Inferior parietal cortex (tissue), 1 donor: ENCODE data around the gene WWOX.

Experiments used
- DNase-seq: peaks from one replicate; pipeline ENCODE4 v3.0.0-alpha.2; 2016; ENCODE audit errors: extremely low spot score

The WWOX gene

DNA sequence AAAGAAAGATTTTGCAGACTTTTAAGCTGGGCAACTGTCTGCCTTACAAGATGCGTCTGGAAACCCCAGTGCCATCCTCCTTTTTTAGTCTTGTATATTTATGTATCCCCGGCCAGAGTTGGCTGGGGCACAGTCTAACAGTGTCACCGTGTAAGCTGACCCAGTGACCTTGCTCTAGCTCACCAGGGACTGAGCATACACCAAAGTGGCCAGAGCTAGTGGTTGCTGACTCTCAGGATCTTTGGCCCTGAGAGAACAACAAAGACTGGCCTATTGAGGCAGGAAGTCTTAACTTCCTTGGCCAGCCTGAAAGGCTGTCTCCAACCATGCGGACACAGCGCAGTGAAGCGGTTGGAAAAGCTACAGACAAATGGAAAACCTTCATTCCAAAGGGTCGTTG is 745.2 kb downstream of the WWOX start:
- no peak for DNase-seq

DNA sequence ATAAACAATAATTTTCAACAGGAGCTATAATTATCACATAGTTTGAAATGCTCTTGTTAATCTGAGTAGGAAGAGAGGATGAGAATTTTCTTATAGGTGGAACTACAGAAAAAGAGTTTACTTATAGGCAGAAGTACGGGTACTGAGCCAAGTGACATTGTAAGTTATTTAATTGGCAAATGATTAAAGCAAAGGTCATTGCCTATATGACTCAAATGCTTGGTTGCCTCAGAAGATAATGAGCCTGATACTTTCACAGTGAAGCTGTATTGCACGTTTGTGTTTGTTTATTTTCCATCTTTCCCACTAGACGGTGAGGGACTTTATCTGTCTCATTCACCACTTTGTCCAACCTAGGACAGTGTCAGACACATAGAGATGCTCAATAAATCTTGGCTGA is 751.8 kb downstream of the WWOX start:
- no peak for DNase-seq

DNA sequence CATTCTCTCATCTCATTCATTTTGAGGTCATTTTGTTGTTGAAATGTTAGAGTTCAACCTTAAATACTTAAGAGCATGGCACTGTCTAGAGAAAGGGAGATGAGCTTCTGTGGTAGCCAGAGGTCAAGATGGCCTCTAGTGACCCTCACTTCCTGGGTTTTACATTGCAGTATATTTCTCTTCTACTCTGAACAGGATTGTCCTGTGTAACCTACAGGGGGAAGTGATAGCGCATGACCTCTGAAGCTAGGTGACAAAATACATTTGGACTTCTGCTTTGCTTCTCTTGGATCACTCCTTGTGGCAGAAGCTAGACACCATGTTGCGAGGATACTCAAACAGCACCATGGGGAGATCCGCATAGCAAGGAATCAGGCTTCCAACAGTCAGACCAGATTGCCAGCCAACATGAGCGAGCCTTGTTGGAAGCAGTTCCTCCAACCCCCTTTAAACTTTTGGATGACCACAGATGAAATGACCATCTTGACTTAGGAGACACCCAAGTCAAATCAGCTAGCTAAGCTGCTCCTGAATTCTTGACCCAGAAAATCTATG is 752.7 kb downstream of the WWOX start:
- no peak for DNase-seq

DNA sequence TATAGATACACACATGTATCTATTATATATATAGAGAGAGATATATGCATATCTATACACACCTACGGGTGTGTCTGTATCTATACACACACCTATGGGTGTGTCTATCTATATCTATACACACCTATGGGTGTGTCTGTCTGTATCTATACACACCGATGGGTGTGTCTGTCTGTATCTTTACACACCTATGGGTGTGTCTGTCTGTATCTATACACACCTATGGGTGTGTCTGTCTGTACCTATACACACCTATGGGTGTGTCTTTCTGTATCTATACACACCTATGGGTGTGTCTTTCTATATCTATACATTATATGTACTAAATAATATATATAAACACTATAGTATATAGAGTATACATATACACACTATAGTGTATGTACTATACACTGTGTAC is 762.6 kb downstream of the WWOX start:
- no peak for DNase-seq

DNA sequence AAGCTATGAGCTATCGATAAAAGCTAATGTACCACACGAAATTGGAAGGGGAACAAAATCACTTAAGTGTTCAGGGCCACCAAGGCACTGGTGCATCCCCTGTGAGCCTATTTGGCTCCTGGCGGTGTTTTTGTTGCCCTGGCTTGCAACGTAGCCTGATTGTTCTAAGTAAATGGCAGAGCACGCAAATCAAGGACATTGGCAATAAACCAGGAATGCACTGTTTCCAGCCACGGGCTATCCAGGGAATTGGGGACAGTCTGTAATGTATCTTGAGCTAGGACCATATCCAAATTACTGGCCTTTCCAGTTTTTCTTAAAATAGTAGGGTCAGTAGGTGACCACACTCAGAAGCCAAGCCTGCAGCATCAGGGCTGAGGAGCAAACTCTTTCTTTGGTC is 767.1 kb downstream of the WWOX start:
- no peak for DNase-seq

DNA sequence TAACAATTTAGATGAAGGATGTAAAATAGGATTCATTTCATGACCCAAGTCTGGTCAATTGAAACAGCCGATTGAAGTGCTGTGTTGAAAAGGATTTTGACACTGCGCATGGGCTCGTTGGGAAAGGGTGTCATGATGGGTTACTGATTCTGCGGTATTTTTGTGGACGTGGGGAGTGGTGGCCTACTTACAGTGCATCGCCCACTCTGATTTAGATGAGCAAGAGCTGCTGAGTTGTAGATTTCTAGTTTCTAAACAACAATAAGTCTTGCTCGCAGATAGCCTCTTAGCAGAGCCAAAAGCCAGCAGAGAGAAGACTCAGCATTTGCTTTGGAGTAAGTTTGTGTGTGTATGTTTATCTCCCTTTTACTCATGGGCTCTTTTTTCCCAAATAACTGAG is 770.0 kb downstream of the WWOX start:
- DNase-seq, result no peak

DNA sequence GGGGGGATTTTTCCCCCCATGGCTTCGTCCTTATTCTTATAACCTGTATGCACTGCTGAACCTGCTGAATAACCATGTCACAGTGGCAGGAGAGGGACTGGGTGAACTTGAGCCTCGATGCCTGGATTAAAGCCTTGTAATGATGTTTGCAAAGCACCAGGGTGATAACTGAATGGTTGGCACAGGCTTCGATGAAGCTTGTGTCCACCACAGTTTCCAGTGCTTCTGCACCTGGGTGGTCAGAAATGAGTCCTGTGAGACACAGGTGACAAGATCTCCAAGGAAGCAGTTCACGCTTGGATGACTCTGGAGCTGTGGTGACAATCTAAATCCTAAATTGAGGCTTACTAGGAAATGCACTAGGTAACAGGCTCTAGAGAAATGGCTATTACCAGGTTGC is 771.8 kb downstream of the WWOX start:
- DNase-seq, result no peak

DNA sequence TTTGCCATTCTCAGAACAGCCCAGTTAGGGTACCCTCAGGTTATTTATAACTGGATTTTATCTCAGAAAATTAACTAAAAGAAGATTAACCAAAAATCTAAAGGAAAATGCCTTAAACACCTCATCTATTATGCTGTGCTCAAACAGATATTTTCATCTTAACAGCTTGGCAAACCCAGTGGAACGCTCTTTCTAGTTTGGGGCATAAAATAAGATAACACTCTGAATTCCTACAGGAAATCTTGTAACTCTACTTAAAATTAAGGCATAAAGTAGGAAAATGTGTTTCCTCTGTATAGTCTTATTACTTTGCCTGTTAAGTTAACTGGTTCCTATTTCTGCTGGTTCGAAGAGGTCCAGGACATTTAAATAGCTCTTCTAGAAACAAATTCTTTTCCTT is 777.2 kb downstream of the WWOX start:
- no peak for DNase-seq

DNA sequence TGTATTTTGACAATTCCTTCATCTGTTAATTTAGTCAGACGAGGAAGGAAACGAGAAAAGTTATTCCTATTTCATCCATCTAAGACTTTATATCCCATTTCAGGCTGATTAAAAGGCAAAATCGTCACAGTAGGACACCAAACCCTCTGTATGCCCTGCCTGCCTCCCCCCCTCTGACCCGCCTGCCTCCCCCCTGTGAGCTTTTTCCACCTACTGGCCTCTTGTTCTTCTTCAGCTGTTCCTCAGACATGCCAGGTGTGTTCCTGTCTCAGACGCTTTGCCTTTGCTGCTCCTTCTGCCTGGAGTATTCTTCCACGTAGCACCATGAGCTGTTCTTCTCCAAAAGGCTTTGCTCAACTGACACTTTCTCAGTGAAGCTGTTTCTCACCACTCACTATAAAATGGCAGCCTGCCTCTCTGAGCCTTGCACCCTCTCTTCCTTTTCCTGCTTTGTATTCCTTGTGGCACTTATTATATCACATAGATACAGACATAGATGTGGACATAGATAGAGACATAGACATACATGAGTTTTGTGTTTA is 777.7 kb downstream of the WWOX start:
- no peak for DNase-seq

DNA sequence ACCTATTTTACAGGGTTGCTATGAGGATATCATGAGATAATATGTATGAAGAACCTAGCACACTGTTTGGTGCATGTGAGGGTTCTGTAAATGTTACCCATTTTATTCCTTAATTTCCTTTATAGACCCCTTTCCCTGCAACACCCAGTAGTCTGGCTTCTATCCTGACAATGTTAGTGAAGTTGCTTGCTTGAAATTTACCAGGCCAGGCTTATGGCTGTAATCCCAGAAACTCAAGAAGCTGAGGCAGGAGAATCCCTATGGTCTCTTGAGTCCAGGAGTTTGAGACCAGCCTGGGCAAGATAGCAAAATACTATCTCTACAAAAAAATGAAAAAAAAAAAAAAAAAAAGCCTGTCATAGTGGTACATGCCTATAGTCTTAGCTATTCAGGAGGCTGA is 779.1 kb downstream of the WWOX start:
- DNase-seq, result no peak

DNA sequence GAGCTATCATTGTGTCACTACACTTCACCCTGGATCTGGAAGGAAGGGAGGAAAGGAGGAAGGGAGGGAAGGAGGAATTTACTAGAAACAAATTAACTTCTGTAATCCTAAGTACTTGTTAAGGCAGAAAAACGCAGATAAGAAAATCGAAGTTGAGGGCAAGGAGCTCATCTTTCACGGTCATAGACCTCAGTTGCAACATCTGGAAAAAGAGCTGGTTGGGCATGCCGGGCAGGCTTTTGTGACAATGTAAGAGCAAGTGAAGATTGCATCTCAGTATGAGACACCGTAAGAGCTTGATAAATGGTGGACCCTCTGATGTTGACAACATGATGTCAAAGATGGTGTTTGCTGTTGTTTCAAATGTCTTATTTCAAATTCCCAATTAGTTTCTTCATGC is 779.6 kb downstream of the WWOX start:
- DNase-seq, result no peak

DNA sequence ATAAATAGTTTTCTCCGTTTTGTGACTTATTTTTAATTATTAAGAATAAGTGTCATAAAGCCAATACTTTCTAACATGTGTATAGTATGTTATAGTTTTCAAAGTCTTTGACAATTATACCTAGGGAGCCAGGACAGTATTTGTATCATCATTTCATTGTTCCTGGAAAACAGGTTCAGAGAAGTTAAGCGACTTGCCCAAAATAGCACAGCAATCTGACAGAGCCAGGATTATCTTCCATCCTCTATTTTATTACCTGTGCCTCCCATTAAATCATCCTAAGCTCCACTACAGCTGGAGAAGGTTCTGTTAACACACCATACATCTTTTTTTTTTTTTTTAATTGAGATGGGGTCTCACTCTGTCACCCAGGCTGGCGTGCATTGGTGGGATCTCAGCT is 782.7 kb downstream of the WWOX start:
- DNase-seq, result no peak

DNA sequence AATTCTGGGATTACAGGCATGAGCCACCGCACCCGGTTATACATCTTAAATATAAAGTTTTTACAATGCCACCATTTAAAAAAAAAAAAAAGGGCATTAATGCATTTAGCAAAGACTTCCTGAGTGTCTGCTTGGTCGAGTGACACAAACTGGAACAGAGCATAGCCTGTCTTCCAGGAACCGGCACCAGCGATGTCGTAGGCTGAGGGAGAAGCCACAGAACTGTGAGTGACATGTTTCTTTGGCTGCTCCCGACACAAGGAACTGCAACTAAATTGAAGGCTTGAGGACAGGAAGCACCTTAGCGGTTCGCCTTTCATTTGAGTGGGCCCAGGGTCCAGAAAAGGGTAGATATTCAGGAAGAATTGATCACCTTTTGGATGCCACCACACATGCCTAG is 783.3 kb downstream of the WWOX start:
- no peak for DNase-seq

DNA sequence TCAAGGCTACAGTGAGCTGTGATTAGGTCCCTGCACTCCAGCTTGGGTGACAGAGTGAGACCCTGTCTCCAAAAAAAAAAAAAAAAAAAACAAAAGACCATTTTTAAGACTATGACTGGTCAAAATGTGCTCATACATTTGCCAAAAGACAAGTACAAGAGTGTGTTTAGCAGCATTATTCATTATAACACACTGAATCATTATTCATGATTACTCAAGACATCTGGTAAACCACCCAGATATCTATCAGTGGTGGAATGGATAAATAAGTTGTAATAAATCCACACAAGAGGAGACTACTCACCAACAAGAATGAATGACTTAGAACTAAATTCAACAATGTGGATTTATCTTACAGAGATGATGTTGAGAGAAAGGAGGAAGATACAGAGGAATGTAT is 784.8 kb downstream of the WWOX start:
- no peak for DNase-seq

DNA sequence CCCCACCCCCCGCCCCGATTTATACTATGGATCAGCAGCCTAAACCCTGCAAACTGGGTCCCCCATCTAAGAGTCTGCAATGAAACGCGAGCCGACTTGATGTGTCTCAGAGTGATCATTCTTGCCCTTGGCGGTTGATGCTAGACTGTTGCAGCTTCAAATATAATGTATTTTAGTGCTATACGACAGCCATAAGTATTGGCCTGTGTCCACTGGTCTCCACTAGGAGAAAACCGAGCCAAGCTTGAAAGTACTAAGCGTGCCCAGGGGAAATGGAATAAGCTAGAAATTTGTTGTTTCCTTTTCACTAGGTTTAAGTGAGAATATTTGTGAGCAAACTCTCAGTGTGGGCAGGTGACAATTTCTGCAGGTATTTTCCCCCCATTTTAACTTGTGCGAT is 789.9 kb downstream of the WWOX start:
- DNase-seq, result no peak

DNA sequence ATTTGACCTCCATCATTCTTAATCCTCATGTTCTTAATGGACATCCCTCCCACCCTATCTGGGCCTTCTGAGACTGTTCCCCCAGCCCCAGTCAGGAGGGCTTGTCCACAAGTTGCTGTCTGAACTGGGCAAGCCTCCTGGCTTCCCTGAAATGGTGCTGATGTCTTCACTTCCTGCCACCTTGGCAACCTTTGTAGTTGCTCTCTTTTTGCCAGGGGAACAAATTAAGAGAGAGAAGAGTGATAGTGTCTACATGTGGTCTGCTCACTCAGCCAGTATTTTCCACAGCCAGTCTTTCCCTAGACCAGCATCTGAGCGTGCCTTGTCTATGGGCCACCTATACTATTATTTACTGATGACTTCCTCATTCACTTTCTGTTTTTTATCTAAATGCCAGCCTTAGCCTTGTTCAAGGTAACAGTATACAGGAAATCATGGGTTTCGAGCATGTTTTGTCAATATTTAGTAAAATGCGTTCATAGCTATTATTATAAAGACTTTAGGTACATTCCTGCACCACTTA is 791.0 kb downstream of the WWOX start:
- DNase-seq, result no peak

DNA sequence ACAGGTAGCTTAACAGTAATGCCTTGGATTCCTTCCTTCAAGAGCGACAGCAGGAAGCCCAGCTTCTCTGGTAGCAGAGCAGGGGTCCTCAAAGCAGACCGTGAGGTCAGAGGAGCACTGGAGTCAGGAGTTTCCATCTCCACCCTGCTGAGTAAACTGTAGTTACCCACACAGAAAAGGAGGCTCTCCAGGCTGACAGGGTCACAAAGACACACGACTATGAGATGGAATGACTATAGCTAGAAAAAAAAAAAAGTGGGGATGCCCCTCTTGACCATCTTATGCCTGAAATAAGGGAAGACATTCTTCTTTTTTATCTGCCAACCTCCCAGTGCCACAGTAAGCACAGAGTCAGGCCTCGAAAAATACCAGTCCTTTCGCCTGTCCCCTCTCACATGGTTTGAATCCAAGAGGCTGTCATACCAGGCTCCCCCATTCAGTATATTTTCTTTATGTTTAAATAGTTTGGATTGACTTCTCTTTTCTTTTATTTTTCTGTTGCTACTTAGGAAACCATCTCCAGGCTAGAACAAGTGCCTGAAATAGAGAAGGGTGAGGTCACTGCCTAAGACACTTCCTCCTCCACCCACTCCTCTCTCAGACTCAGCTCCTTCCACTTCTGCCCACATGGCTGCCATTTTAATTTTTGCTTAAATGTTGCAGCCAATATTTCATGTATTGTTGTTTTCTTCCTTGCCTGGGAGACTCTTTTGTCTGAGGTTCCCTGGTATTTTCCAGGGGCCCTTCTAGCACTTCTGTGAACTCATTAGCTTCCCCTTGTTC is 793.7 kb downstream of the WWOX start:
- DNase-seq, result no peak

DNA sequence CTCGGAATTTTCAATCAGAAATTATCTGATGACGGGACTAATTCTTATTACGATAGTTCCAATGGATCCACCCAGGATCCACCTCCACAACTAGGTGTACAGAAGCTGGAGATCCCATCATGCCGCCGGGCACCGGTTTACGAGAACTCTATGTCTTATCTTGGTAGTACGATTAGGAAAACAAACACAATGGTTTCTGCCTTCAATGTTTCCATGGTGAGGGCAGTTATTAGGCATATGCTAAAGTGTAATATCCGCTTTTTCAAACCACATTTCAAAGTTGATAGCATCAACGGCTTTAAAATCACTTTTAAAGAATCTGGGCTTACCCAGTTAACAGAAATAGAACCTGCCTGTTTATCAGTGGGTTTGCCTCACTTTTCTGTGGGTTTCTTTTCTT is 795.4 kb downstream of the WWOX start:
- DNase-seq, result no peak

DNA sequence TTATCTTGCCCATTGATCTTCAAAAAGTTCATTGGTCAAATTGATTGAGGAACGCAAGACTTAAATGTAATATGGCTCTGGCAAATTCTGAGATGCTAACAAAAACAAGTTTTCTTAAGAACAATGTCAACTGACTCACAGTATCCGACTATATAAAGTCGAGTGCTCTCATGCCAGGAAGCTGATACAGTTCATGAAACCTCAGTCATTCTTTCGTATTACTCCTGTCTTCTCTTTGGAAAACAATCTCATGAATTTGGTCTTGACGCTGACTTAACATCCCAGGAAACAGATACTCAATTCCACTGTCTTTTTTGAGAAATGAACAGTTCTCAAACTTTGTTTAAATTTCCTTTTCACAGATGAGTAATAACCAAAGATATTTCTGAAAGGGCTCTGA is 796.2 kb downstream of the WWOX start:
- no peak for DNase-seq

DNA sequence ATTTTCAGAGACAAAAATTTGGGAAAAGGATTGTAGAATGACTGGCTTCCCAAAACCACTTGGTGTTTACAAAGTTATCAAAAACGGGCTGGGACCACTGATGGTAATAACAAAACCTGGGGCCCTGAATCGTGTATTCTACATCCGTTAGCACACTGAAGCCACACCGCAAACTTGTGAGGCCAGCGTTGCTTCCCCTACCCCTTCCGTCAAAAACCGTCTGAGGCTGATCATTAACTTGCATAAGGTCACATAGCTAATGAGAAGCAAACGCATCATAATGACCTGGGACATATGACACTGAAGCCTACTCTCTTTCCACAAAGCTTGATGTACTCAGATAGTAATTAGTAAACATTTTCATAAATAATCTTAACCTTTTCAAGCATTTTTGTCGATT is 796.8 kb downstream of the WWOX start:
- DNase-seq, result no peak

DNA sequence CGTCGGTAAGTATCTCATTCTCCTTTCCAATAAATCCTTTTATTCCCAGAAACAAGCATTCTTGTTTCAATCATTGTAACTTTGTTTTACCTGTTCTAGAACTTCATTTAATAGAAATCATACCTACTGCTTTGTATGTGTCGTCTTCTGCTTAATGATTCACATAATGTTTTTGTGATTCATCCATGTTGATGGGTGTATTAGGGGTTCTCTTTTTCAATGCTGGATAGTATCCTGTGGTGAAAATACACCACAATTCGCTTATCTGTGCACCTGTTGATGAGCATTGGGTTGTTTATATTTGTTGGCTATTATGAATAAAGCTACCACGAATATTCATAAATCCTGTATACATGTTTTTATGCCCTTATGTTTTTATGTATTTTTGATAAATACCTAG is 797.8 kb downstream of the WWOX start:
- no peak for DNase-seq

DNA sequence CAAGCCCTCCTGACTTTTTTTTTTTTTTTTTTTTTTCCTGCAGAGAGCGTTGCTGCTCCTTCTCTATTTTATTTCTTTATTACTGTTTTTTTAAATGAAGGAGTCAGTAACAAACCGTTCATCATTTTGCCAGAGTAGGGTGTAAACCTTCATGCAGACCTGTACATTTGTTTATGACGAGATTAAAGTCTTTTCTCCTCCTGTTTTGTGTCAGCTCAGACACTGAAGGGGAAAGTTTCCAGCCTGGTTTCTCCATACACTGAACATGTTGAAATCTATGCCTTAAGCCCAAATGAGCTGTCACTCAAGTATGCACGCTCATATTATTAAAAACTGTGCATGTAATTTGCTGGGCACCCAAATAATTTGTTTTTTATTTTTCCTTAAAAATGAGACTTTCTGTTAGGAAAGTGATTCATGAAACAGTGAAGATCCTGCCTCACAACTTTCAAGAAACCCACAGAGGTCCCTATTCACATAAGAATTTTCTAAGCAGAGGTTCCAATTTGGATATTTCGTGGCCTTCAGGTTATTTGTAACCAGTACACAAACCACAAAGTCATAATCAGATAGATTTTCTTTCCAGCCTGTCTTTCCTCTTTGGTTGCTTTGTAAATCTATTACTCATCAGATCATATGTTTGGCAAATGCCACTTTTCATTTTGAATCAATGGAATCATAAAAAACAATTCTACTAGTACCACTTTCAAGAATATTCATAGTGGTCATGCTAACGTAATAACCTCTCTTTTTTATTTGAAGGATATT is 800.8 kb downstream of the WWOX start:
- DNase-seq, result no peak

DNA sequence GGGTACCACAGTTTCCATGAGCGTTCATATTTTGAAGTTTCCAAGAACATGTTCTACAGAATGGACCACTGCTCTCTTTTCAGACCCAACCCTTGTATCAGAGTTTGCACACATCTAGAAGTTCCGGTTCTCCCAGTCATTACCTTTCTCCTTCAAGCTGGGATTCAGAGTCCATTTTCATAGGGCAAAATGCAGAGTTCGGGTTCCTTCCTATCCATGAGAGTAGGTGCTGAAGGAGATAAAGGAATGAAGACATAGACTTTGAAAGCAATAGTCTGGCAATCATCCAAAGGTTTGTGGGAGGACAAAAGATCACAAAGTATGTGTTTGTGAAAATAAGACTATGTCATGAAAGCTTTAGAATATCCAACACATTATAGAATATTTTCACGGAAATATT is 801.5 kb downstream of the WWOX start:
- no peak for DNase-seq
